ENCODE data around the gene ACTR10.

The ACTR10 gene

GRCh38 chr14:58216544-58216943, 16.6 kb downstream of the ACTR10 start:
- Histone ChIP-seq H4K91ac (ENCODE audit: low read depth, low read length) (no peak overlapping the region), H3K9ac (ENCODE audit: low read length) (no peak overlapping the region), H2BK12ac (ENCODE audit: low read length) (no peak overlapping the region), H3K4me1 (ENCODE audit: control insufficient read depth in 1 of 2, insufficient read depth in 2 of 2, low read length in 2 of 2) (no peaks in the 10 kb centered on the region), H3K79me1 (ENCODE audit: low read length) (no peaks in the 10 kb centered on the region), H3K27me3 (ENCODE audit: insufficient read depth, low read length) (no peaks in the 10 kb centered on the region), H3K14ac (ENCODE audit: low read length) (no peak overlapping the region), H4K12ac (ENCODE audit: low read depth, low read length) (no peak overlapping the region), H2BK120ac (ENCODE audit: insufficient read depth, low read length, poor library complexity) (no peak overlapping the region), H3K18ac (ENCODE audit: low read length) (no peak overlapping the region), H3K36me3 (ENCODE audit: control insufficient read depth in 1 of 2, insufficient read depth in 2 of 2, low read length in 2 of 2) (peaks cover 11 to 15% of the 10 kb centered on the region in 2 experiments), H3K27ac (ENCODE audit: low read depth, low read length) (no peak overlapping the region), H2AK5ac (ENCODE audit: low read length) (no peak overlapping the region), H3K23ac (ENCODE audit: low read length) (no peak overlapping the region), H4K8ac (ENCODE audit: low read depth, low read length) (no peak overlapping the region), H3K79me2 (ENCODE audit: control insufficient read depth, insufficient read depth, low read length, poor library complexity) (no peaks in the 10 kb centered on the region), H3K9me3 (ENCODE audit: insufficient read depth, low read depth, low read length) (no peaks in the 10 kb centered on the region), H3K4me2 (ENCODE audit: low read length) (no peak overlapping the region), H2BK5ac (ENCODE audit: low read depth, low read length, poor library complexity) (no peak overlapping the region), H3K4ac (ENCODE audit: low read depth, low read length) (no peak overlapping the region), H2AFZ (ENCODE audit: insufficient read depth, low read length, poor library complexity) (no peak overlapping the region), H3K4me3 (ENCODE audit: low read depth, low read length) (no peak overlapping the region)
- WGBS (ENCODE audit: extremely low coverage, insufficient coverage, insufficient read length) = no CpG with 5 or more reads among the region's 2 CpGs
- DNase-seq = no peak

GRCh38 chr14:58227096-58227819, 27.3 kb downstream of the ACTR10 start:
- Histone ChIP-seq H3K27ac (ENCODE audit: low read depth, low read length) (no peak overlapping the region), H3K4ac (ENCODE audit: low read depth, low read length) (no peak overlapping the region), H3K27me3 (ENCODE audit: insufficient read depth, low read length) (no peaks in the 10 kb centered on the region), H3K23ac (ENCODE audit: low read length) (no peak overlapping the region), H2BK5ac (ENCODE audit: low read depth, low read length, poor library complexity) (no peak overlapping the region), H3K36me3 (ENCODE audit: control insufficient read depth in 1 of 2, insufficient read depth in 2 of 2, low read length in 2 of 2) (peaks cover 7 to 14% of the 10 kb centered on the region in 2 experiments), H3K18ac (ENCODE audit: low read length) (no peak overlapping the region), H3K14ac (ENCODE audit: low read length) (no peak overlapping the region), H4K12ac (ENCODE audit: low read depth, low read length) (no peak overlapping the region), H2AFZ (ENCODE audit: insufficient read depth, low read length, poor library complexity) (no peak overlapping the region), H4K8ac (ENCODE audit: low read depth, low read length) (no peak overlapping the region), H4K91ac (ENCODE audit: low read depth, low read length) (no peak overlapping the region), H3K79me1 (ENCODE audit: low read length) (no peaks in the 10 kb centered on the region), H2AK5ac (ENCODE audit: low read length) (no peak overlapping the region), H3K9ac (ENCODE audit: low read length) (no peak overlapping the region), H2BK12ac (ENCODE audit: low read length) (no peak overlapping the region), H3K4me2 (ENCODE audit: low read length) (no peak overlapping the region), H3K4me3 (ENCODE audit: low read depth, low read length) (no peak overlapping the region), H3K4me1 (ENCODE audit: control insufficient read depth in 1 of 2, insufficient read depth in 2 of 2, low read length in 2 of 2) (no peaks in the 10 kb centered on the region), H3K9me3 (ENCODE audit: insufficient read depth, low read depth, low read length) (no peaks in the 10 kb centered on the region), H3K79me2 (ENCODE audit: control insufficient read depth, insufficient read depth, low read length, poor library complexity) (no peaks in the 10 kb centered on the region), H2BK120ac (ENCODE audit: insufficient read depth, low read length, poor library complexity) (no peak overlapping the region)
- DNase-seq = no peak
- no CpG with 5 or more reads among the region's 5 CpGs for WGBS (ENCODE audit: extremely low coverage, insufficient coverage, insufficient read length)

- Histone ChIP-seq H3K27me3 (ENCODE audit: insufficient read depth, low read length) (no peaks in the 10 kb centered on the region), H3K79me2 (ENCODE audit: control insufficient read depth, insufficient read depth, low read length, poor library complexity) (no peaks in the 10 kb centered on the region), H3K14ac (ENCODE audit: low read length) (no peak overlapping the region), H2BK120ac (ENCODE audit: insufficient read depth, low read length, poor library complexity) (no peak overlapping the region), H2AFZ (ENCODE audit: insufficient read depth, low read length, poor library complexity) (no peak overlapping the region), H3K4ac (ENCODE audit: low read depth, low read length) (no peak overlapping the region), H3K27ac (ENCODE audit: low read depth, low read length) (no peak overlapping the region), H3K4me3 (ENCODE audit: low read depth, low read length) (peak overlapping the region; percentile 46), H3K79me1 (ENCODE audit: low read length) (peaks cover 2% of the 10 kb centered on the region), H4K8ac (ENCODE audit: low read depth, low read length) (peak overlapping the region; percentile 2), H3K18ac (ENCODE audit: low read length) (no peak overlapping the region), H4K91ac (ENCODE audit: low read depth, low read length) (peak overlapping the region; percentile 18), H3K4me2 (ENCODE audit: low read length) (peak overlapping the region; percentile 51), H3K23ac (ENCODE audit: low read length) (no peak overlapping the region), H3K9me3 (ENCODE audit: insufficient read depth, low read depth, low read length) (no peaks in the 10 kb centered on the region), H2AK5ac (ENCODE audit: low read length) (no peak overlapping the region), H3K4me1 (ENCODE audit: control insufficient read depth in 1 of 2, insufficient read depth in 2 of 2, low read length in 2 of 2) (peaks cover 2 to 3% of the 10 kb centered on the region in 2 experiments), H2BK5ac (ENCODE audit: low read depth, low read length, poor library complexity) (no peak overlapping the region), H3K9ac (ENCODE audit: low read length) (peak overlapping the region; percentile 23), H3K36me3 (ENCODE audit: control insufficient read depth in 1 of 2, insufficient read depth in 2 of 2, low read length in 2 of 2) (peaks cover 0 to 3% of the 10 kb centered on the region in 2 experiments), H4K12ac (ENCODE audit: low read depth, low read length) (no peak overlapping the region), H2BK12ac (ENCODE audit: low read length) (no peak overlapping the region)
- peak; percentile 21 to 52 for DNase-seq
- WGBS (ENCODE audit: extremely low coverage, insufficient coverage, insufficient read length) = no CpG with 5 or more reads among the region's 16 CpGs
Observed at GRCh38 chr14:58238252-58239243, 38.6 kb downstream of the ACTR10 start.

DNA sequence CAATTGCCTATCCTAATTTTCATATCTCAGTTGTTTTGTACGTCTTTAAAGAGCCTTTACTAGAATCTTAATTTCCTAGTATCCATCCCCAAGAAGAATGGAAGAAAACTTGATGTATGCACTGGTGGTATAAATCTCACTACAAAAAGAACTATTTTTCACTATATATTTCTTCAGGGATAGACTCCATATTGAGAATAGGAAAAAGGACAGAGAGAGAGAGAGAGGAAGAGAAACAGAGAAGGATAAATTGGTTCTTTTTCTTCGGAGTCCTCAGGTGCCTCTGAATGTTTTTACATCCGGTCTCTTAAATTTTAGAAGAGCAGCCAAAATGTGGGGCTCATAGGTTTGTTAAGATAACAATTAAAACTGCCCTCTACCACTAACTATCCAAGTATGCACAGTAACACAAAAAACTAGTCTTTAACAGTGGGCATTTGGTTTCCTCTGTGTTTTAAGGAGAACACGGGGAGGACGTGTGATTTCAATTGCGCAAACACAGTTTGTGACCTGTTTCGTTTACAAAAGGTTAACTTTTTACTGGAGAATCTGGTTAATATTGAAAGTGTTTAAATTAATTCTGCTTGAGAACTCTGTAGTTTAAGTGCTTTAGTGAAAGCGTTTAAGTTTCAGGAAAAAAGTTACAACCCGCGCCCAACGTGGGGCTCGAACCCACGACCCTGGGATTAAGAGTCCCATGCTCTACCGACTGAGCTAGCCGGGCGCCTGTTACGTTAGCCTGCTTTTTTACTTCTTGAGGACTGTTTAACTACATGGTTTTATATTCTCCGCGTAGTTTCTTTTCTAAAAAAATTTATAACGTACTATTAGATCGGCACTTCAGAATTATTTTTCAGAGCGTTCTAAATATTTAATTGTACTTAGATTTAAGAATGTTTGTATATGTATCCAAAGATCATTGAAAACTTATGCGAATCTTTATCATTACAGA, 39.6 kb downstream of the ACTR10 start:
- H3K27ac ChIP-seq (ENCODE audit: low read depth, low read length) = no peak overlapping the region
- H2BK120ac ChIP-seq (ENCODE audit: insufficient read depth, low read length, poor library complexity) = no peak overlapping the region
- H3K4me2 ChIP-seq (ENCODE audit: low read length) = peak overlapping the region; percentile 51
- H3K79me1 ChIP-seq (ENCODE audit: low read length) = peaks cover 2% of the 10 kb centered on the region
- no peak overlapping the region for H3K4ac ChIP-seq (ENCODE audit: low read depth, low read length)
- no peak overlapping the region for H4K8ac ChIP-seq (ENCODE audit: low read depth, low read length)
- peaks cover 2 to 3% of the 10 kb centered on the region in 2 experiments for H3K4me1 ChIP-seq (ENCODE audit: control insufficient read depth in 1 of 2, insufficient read depth in 2 of 2, low read length in 2 of 2)
- H3K9me3 ChIP-seq (ENCODE audit: insufficient read depth, low read depth, low read length) = no peaks in the 10 kb centered on the region
- no peak overlapping the region for H2BK12ac ChIP-seq (ENCODE audit: low read length)
- H2BK5ac ChIP-seq (ENCODE audit: low read depth, low read length, poor library complexity) = no peak overlapping the region
- no peak overlapping the region for H4K12ac ChIP-seq (ENCODE audit: low read depth, low read length)
- no peak overlapping the region for H3K18ac ChIP-seq (ENCODE audit: low read length)
- WGBS (ENCODE audit: extremely low coverage, insufficient coverage, insufficient read length) = no CpG with 5 or more reads among the region's 23 CpGs
- H3K14ac ChIP-seq (ENCODE audit: low read length) = no peak overlapping the region
- H3K36me3 ChIP-seq (ENCODE audit: control insufficient read depth in 1 of 2, insufficient read depth in 2 of 2, low read length in 2 of 2) = peaks cover 0 to 3% of the 10 kb centered on the region in 2 experiments
- H3K4me3 ChIP-seq (ENCODE audit: low read depth, low read length) = no peak overlapping the region
- no peaks in the 10 kb centered on the region for H3K27me3 ChIP-seq (ENCODE audit: insufficient read depth, low read length)
- no peak overlapping the region for H3K23ac ChIP-seq (ENCODE audit: low read length)
- H4K91ac ChIP-seq (ENCODE audit: low read depth, low read length) = no peak overlapping the region
- no peak overlapping the region for H2AFZ ChIP-seq (ENCODE audit: insufficient read depth, low read length, poor library complexity)
- DNase-seq = peak; percentile 78 to 91
- no peak overlapping the region for H2AK5ac ChIP-seq (ENCODE audit: low read length)
- no peaks in the 10 kb centered on the region for H3K79me2 ChIP-seq (ENCODE audit: control insufficient read depth, insufficient read depth, low read length, poor library complexity)
- H3K9ac ChIP-seq (ENCODE audit: low read length) = no peak overlapping the region
